GM21423 (cell line): Measurements from ENCODE around the gene MFSD2B.

Source experiments
- ATAC-seq: cut with Tn5 transposase; IDR thresholded peaks from one replicate; pipeline ENCODE4 v1.9.1; 2021; ENCODE audit warnings: mild to moderate bottlenecking, moderate library complexity; ENCODE audit not compliant: unreplicated experiment

The MFSD2B gene

GRCh38 chr2:24049485-24050021 lies 39.7 kb downstream of the MFSD2B start, which contains the start of gene FKBP1B:
Gene FKBP1B, plus strand, starts transcription at chr2:24049741. Its CDS starts 109 bp downstream, at chr2:24049850.
- no peak for ATAC-seq

DNA sequence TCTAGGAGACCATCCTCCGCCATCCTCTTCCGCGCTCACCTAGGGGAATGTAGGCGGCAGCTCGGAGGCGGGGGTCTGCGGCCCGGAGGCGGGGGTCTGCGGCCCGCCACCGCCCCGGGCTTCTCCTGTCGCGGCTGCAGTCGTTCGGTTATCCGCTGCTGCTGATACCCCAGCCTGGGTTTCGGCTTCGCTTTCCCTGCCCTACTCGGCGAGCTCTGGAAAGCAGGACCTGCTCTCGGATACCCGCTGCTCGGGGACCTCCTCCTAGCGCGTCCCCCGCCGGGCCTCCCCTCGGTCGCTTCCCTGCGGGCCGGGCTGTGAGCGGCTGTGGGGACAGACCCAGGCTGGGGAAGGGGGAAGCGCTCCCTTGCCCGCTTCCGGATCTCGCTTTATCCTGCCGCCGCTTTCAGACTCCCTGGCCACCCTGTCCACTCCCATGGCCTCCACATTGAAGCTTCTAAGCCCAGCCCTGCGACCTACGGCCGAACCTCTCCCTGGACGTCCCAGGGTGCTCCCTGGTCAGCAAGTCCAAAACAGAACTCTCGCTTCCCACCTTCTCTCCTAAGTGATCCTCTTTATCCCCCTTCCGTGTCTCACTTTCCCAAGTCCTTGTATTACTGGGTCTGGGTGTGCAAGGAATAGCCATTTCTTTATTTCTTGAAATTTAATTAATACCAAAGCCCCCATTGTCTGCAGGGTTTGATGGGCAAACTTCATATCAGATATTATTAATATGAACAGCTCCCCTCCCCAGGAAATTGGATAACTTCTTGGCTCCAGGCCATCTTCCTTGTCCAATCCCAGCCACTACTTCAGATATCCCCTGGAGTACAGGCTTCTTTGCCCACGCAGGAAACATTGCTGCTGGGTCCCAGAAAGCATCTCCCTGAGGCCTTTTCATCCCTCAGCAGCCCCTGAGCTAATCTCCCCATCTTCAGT lies 40.4 kb downstream of the MFSD2B start:
- no peak for ATAC-seq

DNA sequence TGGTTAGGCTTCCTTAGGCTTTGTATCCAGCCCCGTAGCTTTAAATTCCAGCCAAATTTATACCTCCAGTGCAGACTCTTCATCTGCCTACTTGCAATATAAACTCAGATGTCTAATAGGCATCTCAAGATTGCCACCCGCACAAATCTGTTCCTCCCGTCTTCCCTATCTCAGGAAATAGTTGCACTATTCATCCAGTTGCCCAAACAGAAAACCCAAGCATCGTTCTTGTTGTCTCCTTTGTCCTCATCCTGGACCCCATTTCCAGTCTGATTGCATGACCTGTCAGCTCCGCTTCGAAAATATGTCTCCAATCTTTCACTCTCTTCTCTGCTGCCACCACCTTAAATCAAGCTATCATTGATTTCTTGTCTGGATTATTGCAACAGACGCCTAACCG lies 41.9 kb downstream of the MFSD2B start:
- ATAC-seq = no peak

GRCh38 chr2:24052951-24053350 lies 43.1 kb downstream of the MFSD2B start:
- no peak for ATAC-seq

GRCh38 chr2:24054366-24055010 lies 44.6 kb downstream of the MFSD2B start:
- no peak for ATAC-seq

DNA sequence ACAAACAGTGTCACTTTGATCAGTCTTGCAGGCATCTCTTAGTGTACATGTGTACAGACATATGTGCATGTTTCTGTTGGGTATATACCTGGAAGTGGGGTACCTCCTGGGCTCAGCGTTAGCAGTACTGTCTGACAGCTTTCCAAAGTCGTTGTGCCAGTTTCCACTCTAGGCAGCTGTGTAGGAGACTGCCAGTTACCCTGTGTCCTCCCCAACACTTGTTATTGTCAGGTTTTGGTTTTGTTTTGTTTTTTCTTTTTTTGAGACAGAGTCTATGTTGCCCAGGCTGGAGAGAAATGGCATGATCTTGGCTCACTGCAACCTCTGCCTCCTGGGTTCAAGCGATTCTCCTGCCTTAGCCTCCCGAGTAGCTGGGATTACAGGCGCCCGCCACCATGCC lies 45.9 kb downstream of the MFSD2B start:
- ATAC-seq = no peak

GRCh38 chr2:24058564-24059271 lies 48.8 kb downstream of the MFSD2B start:
- no peak for ATAC-seq

DNA sequence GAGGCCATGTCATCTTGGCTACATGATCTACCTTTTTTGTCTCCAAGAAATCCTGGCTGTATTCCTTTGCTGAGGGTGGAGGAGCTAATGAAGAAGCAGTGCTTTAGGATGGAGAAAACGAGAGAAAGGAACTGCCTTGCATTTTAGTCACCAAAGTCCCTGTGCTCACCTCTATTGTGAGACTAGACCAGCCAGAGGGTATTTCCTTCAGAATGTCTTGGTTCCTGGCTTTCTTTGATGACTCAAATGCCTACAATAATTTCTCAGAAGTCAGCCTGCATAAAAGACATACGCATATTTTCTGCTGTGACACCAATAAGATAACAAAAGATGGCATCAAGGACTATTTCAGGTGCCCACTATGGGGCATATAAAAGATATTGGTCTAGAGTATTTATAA lies 55.5 kb downstream of the MFSD2B start:
- ATAC-seq = no peak

GRCh38 chr2:24072259-24072658 lies 62.4 kb downstream of the MFSD2B start:
- no peak for ATAC-seq

DNA sequence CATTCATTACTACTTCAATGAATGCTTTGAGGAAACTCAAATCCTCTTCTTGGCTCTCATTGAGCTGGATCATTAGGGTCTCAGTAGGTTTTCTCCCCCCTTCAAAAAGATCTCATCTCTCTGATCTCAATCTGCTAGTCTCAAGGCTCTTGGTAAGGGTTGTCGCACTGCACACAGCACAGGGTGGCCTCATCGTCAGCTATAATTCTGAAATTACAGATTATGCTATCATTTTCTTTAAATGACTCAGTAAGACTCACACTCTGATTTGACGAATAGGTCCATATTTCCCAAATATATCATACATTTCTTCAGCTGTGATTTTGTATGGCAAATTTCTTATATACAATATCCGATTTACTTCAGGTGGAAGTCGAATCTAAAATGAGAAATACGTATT lies 63.9 kb downstream of the MFSD2B start:
- no peak for ATAC-seq

DNA sequence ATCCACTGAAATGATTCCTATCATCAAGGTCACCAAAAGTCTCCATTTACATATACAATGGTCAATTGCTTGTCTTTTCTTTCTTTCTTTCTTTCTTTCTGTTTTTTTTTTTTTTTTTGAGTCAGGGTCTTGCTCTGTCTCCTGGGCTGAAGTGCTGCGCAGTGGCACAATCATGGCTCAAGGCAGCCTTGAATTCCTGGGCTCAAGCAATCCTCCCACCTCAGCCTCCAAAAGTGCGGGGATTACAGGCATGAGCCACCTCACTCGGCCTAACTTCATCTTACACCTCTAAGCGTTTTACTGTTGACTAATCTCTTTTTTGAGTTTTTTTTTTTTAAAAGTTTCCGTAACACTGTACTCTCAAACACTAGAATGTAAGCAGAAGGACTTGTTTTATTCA lies 65.4 kb downstream of the MFSD2B start:
- ATAC-seq = no peak
